BE2C (cell line): ENCODE measurements around the gene PRDM5.

Source experiments
- DNase-seq: peaks from one replicate; pipeline ENCODE4 v3.0.0-alpha.2; 2020
- H3K27me3 ChIP-seq: fragments of 250-450 bp; sonication (Bioruptor Pico); 2 replicates; pipeline ENCODE4 v1.5.1; 2020; ENCODE audit warnings: mild to moderate bottlenecking
- H3K36me3 ChIP-seq: fragments of 250-450 bp; sonication (Bioruptor Pico); 2 replicates; pipeline ENCODE4 v1.5.1; 2020; ENCODE audit warnings: mild to moderate bottlenecking
- H3K4me1 ChIP-seq: fragments of 250-450 bp; sonication (Bioruptor Pico); 2 replicates; pipeline ENCODE4 v1.5.1; 2020
- H3K4me3 ChIP-seq: 2 replicates; pipeline ENCODE4 v1.5.1; 2011; ENCODE audit warnings: low read depth, low read length
- H3K9me3 ChIP-seq: fragments of 250-450 bp; sonication (Bioruptor Pico); 2 replicates; pipeline ENCODE4 v1.5.1; 2020
- TF ChIP-seq, protein P1 (sequence below): IDR thresholded peaks from 2 replicates; pipeline ENCODE4 v1.5.1; 2012; ENCODE audit warnings: mild to moderate bottlenecking, low read depth, low read length

Gene PRDM5

DNA sequence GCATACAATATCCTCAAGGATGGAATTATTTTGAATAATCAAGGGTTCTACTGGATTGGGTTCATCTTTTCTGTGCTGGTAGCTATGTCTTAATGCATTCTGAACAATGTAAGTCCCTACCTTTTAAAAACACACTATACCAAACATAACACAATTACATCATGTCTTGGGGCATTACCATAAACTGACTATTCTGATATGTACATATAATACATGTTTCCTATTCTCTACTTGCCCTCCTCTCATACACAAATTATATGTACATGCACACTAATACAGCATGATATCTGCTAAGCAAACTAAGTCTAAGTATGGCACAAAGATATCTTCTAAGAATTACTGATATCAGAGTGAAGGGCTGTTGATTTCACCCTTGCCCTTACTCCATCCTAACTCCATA, 147.1 kb downstream of the PRDM5 start:
- Histone ChIP-seq H3K4me1 (no peaks in the 10 kb centered on the region; the same call in 1 of the 2 replicates), H3K27me3 (no peaks in the 10 kb centered on the region), H3K9me3 (no peaks in the 10 kb centered on the region), H3K36me3 (no peaks in the 10 kb centered on the region), H3K4me3 (no peak overlapping the region)
- TF ChIP-seq, protein P1, sequence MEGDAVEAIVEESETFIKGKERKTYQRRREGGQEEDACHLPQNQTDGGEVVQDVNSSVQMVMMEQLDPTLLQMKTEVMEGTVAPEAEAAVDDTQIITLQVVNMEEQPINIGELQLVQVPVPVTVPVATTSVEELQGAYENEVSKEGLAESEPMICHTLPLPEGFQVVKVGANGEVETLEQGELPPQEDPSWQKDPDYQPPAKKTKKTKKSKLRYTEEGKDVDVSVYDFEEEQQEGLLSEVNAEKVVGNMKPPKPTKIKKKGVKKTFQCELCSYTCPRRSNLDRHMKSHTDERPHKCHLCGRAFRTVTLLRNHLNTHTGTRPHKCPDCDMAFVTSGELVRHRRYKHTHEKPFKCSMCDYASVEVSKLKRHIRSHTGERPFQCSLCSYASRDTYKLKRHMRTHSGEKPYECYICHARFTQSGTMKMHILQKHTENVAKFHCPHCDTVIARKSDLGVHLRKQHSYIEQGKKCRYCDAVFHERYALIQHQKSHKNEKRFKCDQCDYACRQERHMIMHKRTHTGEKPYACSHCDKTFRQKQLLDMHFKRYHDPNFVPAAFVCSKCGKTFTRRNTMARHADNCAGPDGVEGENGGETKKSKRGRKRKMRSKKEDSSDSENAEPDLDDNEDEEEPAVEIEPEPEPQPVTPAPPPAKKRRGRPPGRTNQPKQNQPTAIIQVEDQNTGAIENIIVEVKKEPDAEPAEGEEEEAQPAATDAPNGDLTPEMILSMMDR: no peak
- DNase-seq: no peak

DNA sequence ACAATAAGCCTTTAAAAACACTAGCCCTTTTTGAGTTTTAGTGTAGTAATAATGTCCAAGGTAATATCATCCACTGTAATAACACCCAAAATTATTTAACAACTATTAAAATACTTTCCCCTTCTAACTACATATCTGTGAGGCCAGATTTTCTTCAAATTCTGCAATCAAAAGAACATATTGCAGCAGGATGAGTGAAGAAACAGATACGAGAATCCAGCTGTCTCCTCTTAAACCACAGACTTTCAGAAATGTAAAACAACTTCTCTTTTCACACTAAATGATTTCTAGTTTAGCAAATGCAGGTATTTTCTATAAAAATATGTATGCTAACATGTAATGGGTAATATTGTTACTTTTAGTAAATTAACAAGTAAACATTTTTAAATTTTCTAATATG, 148.9 kb downstream of the PRDM5 start:
- no peaks in the 10 kb centered on the region for H3K36me3 ChIP-seq
- H3K4me3 ChIP-seq: no peak overlapping the region
- H3K27me3 ChIP-seq: no peaks in the 10 kb centered on the region
- DNase-seq: no peak
- no peaks in the 10 kb centered on the region for H3K9me3 ChIP-seq
- TF ChIP-seq, protein P1: no peak
- H3K4me1 ChIP-seq: no peaks in the 10 kb centered on the region; the same call in 1 of the 2 replicates

DNA sequence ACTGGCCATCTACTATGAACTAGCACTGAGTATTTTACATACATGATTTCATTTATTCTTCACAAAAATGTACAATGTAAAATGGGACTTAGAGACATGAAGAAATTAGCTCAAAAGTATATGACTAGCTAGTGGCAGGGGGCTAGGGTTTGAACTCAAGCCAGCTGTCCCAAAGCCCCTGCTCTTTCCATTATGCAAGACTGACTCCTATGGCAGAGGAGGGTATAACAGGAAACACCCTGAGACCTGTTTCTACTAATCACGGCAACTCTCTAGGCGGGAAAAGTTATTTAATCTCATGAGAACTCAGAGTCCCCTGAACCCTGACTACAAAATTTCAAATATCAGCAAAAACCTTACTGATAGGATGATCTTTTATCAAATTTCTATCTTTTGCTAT, 150.6 kb downstream of the PRDM5 start:
- Histone ChIP-seq H3K27me3 (no peaks in the 10 kb centered on the region), H3K36me3 (no peaks in the 10 kb centered on the region), H3K9me3 (no peaks in the 10 kb centered on the region), H3K4me1 (no peaks in the 10 kb centered on the region), H3K4me3 (no peak overlapping the region)
- DNase-seq: no peak
- TF ChIP-seq, protein P1: peak; percentile 21; the same call in 1 of the 2 replicates

DNA sequence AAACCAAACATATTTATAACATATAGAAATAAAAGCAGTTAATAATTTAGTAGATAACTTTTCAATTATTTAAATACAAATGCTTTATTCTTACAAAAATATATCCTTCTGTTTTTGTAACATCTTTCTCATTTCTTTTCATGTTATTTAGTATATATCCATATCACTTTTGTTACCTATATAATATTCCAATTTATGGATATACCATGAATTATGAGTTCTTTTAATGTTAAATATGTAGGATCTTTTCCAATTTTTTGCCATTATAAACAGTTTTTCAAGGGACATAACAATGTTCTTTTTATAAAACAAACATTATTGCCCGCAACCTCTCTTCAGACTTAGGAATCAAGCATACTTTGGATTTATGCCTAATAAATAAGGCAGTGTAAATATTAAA, 151.6 kb downstream of the PRDM5 start:
- Histone ChIP-seq H3K36me3 (no peaks in the 10 kb centered on the region), H3K4me1 (no peaks in the 10 kb centered on the region), H3K4me3 (no peak overlapping the region), H3K9me3 (no peaks in the 10 kb centered on the region), H3K27me3 (no peaks in the 10 kb centered on the region)
- DNase-seq: no peak
- TF ChIP-seq, protein P1: no peak

DNA sequence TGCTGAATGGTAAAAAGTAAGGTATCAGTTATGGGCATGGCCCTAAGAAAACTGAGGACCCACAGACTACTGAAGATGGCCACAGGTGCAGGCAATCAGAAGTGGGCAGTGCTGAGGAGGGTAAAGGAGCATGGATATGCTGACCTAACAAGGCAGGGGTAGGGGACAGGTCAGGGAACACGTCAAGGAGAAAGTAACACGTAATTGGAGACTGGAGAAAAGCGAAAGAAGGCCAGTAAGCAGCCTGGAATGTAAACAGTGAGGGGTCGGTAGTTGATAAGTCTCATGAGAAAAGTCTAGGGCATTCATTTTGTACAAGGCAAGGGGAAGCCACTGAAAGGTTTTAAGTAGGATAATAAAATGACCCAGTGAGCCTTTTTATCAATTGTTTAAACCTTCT, 153.3 kb downstream of the PRDM5 start:
- Histone ChIP-seq H3K27me3 (no peaks in the 10 kb centered on the region), H3K9me3 (no peaks in the 10 kb centered on the region), H3K36me3 (no peaks in the 10 kb centered on the region), H3K4me1 (no peaks in the 10 kb centered on the region), H3K4me3 (no peak overlapping the region)
- DNase-seq: no peak
- TF ChIP-seq, protein P1: no peak

DNA sequence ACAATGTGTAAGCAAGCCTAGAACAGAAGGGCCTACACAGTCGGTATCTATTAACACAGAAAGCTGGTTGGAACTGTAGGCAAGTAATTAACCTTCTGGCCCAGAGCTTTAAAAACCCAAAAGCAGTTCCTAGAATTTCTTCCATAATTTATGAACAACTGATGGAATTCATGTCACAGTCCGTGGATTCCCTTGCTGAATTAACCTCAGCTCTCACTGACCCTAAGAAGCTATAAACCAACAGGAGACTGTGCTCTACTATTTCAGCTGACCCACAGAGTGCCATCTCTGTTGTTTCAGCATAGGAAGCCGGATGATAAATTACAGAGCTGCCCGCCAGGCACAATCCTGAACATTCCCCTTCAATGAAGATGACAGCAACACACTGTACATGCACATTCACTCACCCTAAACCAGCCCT, 157.3 kb downstream of the PRDM5 start:
- no peaks in the 10 kb centered on the region for H3K4me1 ChIP-seq
- TF ChIP-seq, protein P1: no peak
- H3K9me3 ChIP-seq: no peaks in the 10 kb centered on the region
- DNase-seq: no peak
- H3K4me3 ChIP-seq: no peak overlapping the region
- no peaks in the 10 kb centered on the region for H3K36me3 ChIP-seq
- H3K27me3 ChIP-seq: no peaks in the 10 kb centered on the region
